ENCODE measurements around the gene TUT4. TPM values are rescaled to one million over a fixed set of nuclear protein-coding genes. Genes with fewer than 3 reads are reported as not detected.
A peak's percentile ranks its signal among the peaks of the same experiment; 100 is the strongest.

The TUT4 gene
- total RNA-seq, 1 donor: 26.9 TPM

DNA sequence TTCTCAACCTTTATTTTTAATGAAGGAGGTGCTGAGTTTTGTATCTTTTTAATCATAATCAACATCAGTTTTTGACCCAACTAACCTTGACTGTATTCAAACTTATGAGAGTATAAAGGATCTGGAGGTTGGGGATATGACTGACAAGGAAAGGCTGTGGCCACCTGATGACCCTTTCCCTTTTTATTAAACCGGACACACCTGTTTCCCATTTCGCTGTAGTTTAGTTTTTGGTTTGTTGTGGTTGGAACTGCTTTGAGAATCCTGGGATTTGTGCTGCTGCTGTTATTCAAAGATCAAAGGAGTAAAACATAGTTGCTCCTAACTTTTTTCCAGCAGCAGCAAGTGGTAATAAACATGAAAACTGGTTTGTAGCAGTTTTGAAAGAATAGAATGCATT lies 136.1 kb downstream of the TUT4 start:
- no peak for DNase-seq (ENCODE audit: low read depth in 2 of 3, low spot score in 2 of 3)

DNA sequence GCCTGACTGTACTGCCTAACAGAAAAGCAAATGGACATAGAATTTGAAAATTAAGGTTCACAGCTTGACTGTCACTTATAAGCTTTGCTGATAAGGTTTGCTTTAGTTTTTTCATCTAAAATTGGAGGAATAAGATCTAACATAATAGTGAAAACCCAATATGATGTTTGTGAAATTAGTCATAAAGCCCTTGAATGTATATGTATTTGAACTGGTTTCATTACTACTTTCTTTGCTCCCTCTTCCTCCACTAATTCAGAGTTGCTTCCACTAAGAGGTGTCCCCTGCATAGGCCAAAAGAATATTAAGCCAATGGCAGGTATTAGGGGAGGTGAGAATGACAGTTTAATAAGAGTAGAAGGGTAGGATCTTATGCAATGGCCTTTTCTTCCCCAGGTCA lies 137.9 kb downstream of the TUT4 start:
- no peak for DNase-seq (ENCODE audit: low read depth in 2 of 3, low spot score in 2 of 3)

DNA sequence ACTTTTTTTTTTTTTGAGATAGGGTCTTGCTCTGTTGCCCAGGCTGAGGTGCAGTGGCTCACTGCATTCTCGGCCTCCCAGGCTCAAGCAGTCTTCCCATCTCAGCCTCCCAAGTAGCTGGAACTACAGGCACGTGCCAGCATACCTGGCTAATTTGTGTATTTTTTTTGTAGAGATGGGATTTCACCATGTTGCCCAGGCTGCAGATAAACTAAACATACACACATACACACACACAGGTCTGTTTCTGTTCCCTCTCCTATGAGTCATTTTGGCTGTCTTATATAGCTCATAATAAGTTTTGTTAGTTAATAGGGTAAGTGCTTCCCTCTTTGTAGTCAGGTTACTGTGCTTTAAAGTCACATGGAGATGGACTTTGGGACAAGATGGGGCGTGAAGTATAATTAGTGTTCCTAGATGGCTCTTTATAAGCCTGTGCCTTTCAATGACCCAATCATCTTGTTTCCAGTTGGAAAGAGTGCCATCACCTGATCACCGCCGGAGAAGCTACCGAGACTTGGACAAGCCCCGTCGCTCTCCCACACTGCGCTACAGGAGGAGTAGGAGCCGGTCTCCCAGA lies 139.4 kb downstream of the TUT4 start:
- no peak for DNase-seq (ENCODE audit: low read depth in 2 of 3, low spot score in 2 of 3)

DNA sequence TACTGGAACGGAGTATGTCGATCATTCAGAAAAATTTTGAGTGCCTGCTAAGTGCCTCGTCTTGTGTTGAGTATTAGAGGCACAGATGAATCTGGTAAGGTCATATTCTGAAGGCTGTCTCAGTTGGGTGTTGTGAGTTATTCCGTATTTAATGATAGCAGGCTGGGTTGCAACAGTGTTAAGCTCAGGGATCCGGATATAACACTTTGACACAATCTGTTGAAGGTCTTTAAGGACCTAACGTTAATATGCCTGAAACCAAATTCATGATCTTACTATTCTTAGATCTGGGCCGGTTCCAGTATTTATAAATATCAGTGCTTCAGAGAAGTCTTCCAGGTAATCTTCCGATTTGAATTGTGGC lies 147.9 kb downstream of the TUT4 start:
- DNase-seq (ENCODE audit: low read depth in 2 of 3, low spot score in 2 of 3): no peak

DNA sequence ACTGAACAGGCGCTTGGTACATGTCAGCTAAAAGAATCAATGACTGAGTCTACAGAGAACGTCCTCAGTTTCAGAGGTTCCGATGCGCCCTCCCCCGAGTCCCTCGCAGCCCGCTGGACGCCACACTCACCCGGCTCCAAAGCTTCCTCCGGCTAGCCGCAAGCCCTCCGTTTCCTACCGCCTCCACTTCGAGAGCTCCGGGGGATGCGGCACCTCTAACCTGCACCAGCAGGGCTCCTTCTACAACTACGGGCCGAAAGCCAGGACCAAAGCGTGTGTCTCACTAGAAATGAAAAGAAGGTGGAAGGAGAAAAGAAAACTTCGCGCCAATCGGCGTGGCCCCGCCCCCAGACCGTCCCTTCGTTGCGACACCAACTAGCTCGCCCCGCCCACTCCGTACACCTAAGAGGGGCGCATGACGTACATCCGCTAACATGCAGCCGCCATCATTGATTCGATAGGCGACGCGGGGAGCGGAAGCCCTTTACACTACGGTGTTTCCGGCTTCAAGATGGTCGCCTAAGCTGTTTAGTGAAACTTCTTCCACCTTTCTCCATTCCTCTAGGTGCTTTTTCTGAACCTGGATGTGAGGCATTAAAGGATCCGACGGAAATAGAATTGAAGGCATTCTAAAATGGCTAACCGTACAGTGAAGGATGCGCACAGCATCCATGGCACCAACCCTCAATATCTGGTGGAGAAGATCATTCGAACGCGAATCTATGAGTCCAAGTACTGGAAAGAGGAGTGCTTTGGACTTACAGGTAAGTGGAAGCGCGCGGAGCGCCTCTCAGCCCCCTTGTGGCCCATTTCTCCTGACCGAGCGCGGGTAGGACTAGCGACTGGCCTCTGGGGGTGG lies 148.5 kb downstream of the TUT4 start, which contains the start of the genes ORC1 and PRPF38A:
Gene ORC1 (minus strand): TSS at position 308 of the 859 bp plus-strand sequence. CDS start 2,200 bp downstream, outside the sequence.
Gene PRPF38A (plus strand): TSS at position 487 of the 859 bp plus-strand sequence. CDS start 148 bp downstream, at position 635.
- DNase-seq (ENCODE audit: low read depth in 2 of 3, low spot score in 2 of 3): peak; percentile 90 to 99 (median 97)

DNA sequence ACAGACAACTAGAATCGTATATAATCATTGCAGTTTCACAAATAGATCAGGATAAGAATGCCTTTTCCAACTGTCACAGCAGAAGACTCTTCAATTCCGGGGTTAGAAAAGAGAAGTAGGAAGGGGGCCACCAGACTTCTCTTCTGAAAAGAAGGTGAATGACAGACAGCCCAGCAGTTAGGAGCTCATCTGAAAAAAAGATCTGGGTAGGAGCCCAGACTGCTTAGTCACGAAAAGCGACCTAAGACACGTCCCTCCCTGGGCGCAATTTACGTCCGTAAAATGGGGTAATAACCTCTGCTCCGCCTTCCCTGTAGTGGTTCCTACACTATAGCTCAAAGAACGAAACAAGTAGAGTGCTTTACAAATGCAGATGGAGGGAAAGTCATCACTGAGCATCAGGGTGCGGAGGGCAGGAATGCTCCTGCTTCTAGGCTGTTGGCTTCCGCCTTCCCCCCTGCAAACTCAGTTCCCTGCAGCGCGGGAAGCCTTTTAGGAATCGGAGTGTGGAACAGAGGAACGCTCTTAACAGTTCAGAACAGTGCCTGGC lies 149.3 kb downstream of the TUT4 start:
- peak; percentile 24 to 72 (median 51) for DNase-seq (ENCODE audit: low read depth in 2 of 3, low spot score in 2 of 3)

DNA sequence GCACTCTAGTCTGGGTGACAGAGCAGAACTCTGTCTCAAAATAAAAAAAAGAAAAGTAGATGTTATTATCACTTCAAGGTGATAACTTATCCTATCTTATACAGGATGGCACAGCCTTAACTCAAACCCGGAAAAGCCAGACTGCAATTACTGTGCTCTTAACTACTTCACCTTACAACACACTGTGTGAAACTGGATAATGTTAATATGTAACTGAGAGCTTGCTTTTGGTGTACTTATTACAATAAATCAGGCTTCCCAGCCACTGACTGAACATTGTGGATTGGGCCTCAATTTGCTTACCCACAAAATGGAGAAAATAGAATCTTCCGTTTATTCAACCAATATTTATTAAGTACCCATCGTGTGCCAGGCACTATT lies 150.0 kb downstream of the TUT4 start:
- DNase-seq (ENCODE audit: low read depth in 2 of 3, low spot score in 2 of 3): no peak

DNA sequence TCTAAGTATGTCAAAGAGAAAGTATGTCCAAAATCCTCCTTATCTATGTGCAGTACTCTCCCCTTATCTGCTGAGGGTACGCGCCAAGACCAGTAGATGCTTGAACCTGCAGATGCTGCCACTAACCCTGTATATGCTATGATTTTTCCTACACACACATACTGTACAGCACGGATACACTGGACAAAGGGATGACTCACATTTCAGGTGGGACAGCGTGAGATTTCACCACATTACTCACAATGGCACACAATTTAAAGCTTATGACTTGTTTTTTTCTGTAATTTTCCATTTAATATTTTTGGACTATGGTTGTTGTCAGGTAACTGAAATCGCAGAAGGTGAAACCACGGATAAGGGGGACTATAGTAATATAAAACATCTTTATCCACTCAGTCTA lies 152.8 kb downstream of the TUT4 start:
- no peak for DNase-seq (ENCODE audit: low read depth in 2 of 3, low spot score in 2 of 3)

DNA sequence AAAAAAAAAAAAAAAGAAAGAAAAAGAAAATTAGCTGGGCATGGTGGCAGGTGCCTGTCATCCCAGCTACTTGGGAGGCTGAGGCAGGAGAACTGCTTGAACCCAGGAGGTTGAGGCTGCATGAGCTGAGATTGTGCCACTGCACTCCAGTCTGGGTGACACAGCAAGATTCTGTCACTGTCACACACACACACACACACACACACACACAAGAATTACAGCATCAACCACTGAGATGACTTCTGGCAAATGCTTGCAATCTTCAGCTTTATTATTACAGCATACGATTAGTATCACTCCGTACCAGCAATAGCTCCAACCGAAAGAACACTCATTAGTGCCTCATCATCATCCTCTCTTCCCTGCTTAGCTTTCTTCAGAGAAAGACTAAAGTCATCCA lies 153.3 kb downstream of the TUT4 start:
- no peak for DNase-seq (ENCODE audit: low read depth in 2 of 3, low spot score in 2 of 3)

DNA sequence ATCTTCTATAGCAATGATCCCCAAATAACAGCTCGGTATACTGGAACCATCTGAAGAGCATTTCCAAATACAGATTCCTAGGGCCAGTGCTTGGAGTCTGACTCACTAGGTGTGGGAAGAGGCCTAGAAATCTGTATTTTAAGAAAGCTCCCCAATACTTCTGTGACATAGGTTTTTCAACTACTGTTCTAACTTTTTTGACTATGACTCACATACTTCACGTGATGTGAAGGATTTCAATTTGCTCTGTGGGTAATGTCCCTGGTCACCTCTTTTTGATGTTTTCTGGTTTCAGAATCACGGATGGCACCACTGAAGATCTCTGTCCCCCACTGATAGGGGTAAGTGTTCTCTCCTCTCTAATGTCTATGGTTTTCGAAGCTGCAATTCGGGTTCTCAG lies 159.7 kb downstream of the TUT4 start:
- no peak for DNase-seq (ENCODE audit: low read depth in 2 of 3, low spot score in 2 of 3)

DNA sequence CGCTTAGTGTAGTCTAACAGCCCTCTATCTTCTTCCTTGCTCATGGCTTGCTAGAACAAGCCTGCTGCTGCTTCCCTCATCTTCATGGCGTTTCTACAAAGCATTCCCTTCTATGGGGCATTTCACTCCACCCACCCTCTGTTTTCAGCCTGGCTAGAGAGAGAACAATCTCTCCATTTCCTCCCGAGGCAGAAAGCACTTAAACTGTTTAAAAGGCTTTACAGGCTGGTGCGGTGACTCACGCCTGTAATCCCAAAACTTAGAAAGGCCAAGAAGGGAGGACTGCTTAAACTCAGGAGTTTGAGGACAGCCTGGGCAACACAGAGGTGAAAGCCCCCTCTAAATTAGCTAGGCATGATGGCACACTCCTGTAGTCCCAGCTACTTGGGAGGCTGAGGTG lies 166.4 kb downstream of the TUT4 start:
- DNase-seq (ENCODE audit: low read depth in 2 of 3, low spot score in 2 of 3): no peak

DNA sequence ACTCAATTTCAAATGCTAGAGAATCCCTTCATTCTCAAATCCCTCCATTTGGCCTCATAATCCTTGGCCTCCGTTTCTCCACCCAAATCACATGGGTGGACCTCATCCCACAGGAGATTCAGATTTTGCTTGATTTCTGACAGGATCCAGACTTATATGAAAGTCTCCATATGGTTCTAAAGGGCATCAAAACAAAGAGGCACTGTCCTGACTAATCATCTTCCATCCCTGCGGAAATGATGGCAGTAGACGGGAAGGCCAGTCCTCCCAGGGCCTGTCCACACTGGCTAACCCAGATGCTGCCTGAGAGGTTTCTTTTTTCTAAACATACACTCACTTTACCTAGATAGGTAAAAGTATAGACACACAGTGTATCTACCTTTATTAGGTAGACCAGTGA lies 167.5 kb downstream of the TUT4 start:
- DNase-seq (ENCODE audit: low read depth in 2 of 3, low spot score in 2 of 3): no peak

Other genes starting within 250 kb of the TUT4 start
- gene CC2D1B, start 186.9 kb downstream of the TUT4 start, total RNA-seq: 30.2 TPM
- gene ORC1, start 148.7 kb downstream of the TUT4 start, total RNA-seq: 8.1 TPM
- gene PRPF38A, start 148.5 kb downstream of the TUT4 start, total RNA-seq: 29.1 TPM
- gene GPX7, start 49.3 kb upstream of the TUT4 start, total RNA-seq: 92.1 TPM
- 0.27 TPM for gene SHISAL2A, start 80.1 kb upstream of the TUT4 start, total RNA-seq
- gene COA7, start 145.3 kb upstream of the TUT4 start, total RNA-seq: 8.1 TPM
- gene ZYG11B, start 173.4 kb upstream of the TUT4 start, total RNA-seq: 22.9 TPM